Superior temporal gyrus (tissue), 1 donor: ENCODE data around the gene LYPLAL1.
"Not testable (repeated sequence)": the region's sequence is repeated elsewhere in the genome, so short reads cannot be mapped to it uniquely, and the experiment has no call there.

ENCODE experiments used
- DNase-seq: peaks from one replicate; pipeline ENCODE4 v3.0.0-alpha.2; 2016; ENCODE audit errors: extremely low spot score

Gene LYPLAL1

GRCh38 chr1:219163401-219163954 lies 10.2 kb upstream of the LYPLAL1 start:
- DNase-seq: no peak

- DNase-seq: no peak
Measured at GRCh38 chr1:219171192-219171935, 2.3 kb upstream of the LYPLAL1 start.

- DNase-seq: no peak
Measured at GRCh38 chr1:219172821-219173220, 857 bp upstream of the LYPLAL1 start.

- no peak for DNase-seq
Measured at GRCh38 chr1:219173434-219173757, 282 bp upstream of the LYPLAL1 start.

GRCh38 chr1:219174460-219175211 lies 958 bp downstream of the LYPLAL1 start:
- no peak for DNase-seq

- no peak for DNase-seq
Measured at GRCh38 chr1:219175212-219175564, 1.5 kb downstream of the LYPLAL1 start.

- no peak for DNase-seq
Measured at GRCh38 chr1:219176168-219176567, 2.5 kb downstream of the LYPLAL1 start.

GRCh38 chr1:219177363-219177762 lies 3.7 kb downstream of the LYPLAL1 start:
- no peak for DNase-seq

- DNase-seq: no peak
Measured at GRCh38 chr1:219177940-219178339, 4.3 kb downstream of the LYPLAL1 start.

GRCh38 chr1:219179293-219179692 lies 5.6 kb downstream of the LYPLAL1 start:
- DNase-seq: no peak

- no peak for DNase-seq
Measured at GRCh38 chr1:219184337-219184736, 10.7 kb downstream of the LYPLAL1 start.

GRCh38 chr1:219185486-219186117 lies 11.9 kb downstream of the LYPLAL1 start:
- DNase-seq: no peak

GRCh38 chr1:219188331-219188803 lies 14.7 kb downstream of the LYPLAL1 start:
- DNase-seq: no peak

- peak; percentile 47 for DNase-seq
Measured at GRCh38 chr1:219189021-219189824, 15.5 kb downstream of the LYPLAL1 start.

- DNase-seq: no peak
Measured at GRCh38 chr1:219189952-219190351, 16.3 kb downstream of the LYPLAL1 start.

GRCh38 chr1:219190605-219191004 lies 16.9 kb downstream of the LYPLAL1 start:
- no peak for DNase-seq

- DNase-seq: not testable (repeated sequence)
Measured at GRCh38 chr1:219195833-219196232, 22.2 kb downstream of the LYPLAL1 start.

- no peak for DNase-seq
Measured at GRCh38 chr1:219201656-219202055, 28.0 kb downstream of the LYPLAL1 start.

- DNase-seq: no peak
Measured at GRCh38 chr1:219202567-219202966, 28.9 kb downstream of the LYPLAL1 start.

GRCh38 chr1:219206350-219206749 lies 32.7 kb downstream of the LYPLAL1 start:
- DNase-seq: no peak

GRCh38 chr1:219209578-219209977 lies 35.9 kb downstream of the LYPLAL1 start:
- no peak for DNase-seq

- no peak for DNase-seq
Measured at GRCh38 chr1:219210067-219210466, 36.4 kb downstream of the LYPLAL1 start.
